Neural cell (in vitro differentiated cells): ENCODE data around the gene ZNF821. TPM values are rescaled to one million over a fixed set of nuclear protein-coding genes. Genes with fewer than 3 reads are reported as not detected.

Experiments used
- H2AFZ ChIP-seq: fragments of 200-600, 300-800 bp; sonication (generic), shearing (Covaris generic); 2 replicates; pipeline ENCODE4 v1.6.0; 2014; ENCODE audit warnings: low read depth, mild to moderate bottlenecking, antibody characterized with exemption, low read length, moderate library complexity
- H3F3A ChIP-seq: fragments of 200-600 bp; shearing (Covaris generic); 2 replicates; pipeline ENCODE4 v1.6.1; 2016; ENCODE audit warnings: mild to moderate bottlenecking, moderate library complexity, mixed read lengths, antibody characterized with exemption, low read length; ENCODE audit not compliant: insufficient read depth, poor library complexity, severe bottlenecking
- H3K27ac ChIP-seq: fragments of 200-600, 300-800 bp; sonication (generic), shearing (Covaris generic); 2 replicates; pipeline ENCODE4 v1.5.1; 2014; ENCODE audit warnings: mild to moderate bottlenecking, low read length, moderate library complexity
- H3K27me3 ChIP-seq: fragments of 300-800, 200-600 bp; sonication (generic), shearing (Covaris generic); 2 replicates; pipeline ENCODE4 v1.6.0; 2014; ENCODE audit warnings: mild to moderate bottlenecking, low read depth, low read length, moderate library complexity; ENCODE audit not compliant: insufficient read depth
- H3K36me3 ChIP-seq: fragments of 300-800, 200-600 bp; sonication (generic), shearing (Covaris generic); 2 replicates; pipeline ENCODE4 v1.5.1; 2014; ENCODE audit warnings: mild to moderate bottlenecking, antibody characterized with exemption, low read length, moderate library complexity; ENCODE audit not compliant: insufficient read depth
- H3K4me2 ChIP-seq: fragments of 300-800, 200-600 bp; sonication (generic), shearing (Covaris generic); 2 replicates; pipeline ENCODE4 v1.6.0; 2014; ENCODE audit warnings: mild to moderate bottlenecking, low read length
- H3K4me3 ChIP-seq: fragments of 300-800, 200-600 bp; sonication (generic), shearing (Covaris generic); 2 replicates; pipeline ENCODE4 v1.5.1; 2014; ENCODE audit warnings: mild to moderate bottlenecking, low read length, moderate library complexity
- H3K79me2 ChIP-seq: fragments of 200-600 bp; shearing (Covaris generic); replicated peaks from 2 replicates; pipeline ENCODE4 v1.6.0; 2014; ENCODE audit warnings: mild to moderate bottlenecking, low read length, moderate library complexity; ENCODE audit not compliant: insufficient read depth
- H3K9ac ChIP-seq: fragments of 300-800, 200-600 bp; sonication (generic), shearing (Covaris generic); 2 replicates; pipeline ENCODE4 v1.6.1; 2016; ENCODE audit warnings: mild to moderate bottlenecking, low read length, mixed read lengths
- H3K9me2 ChIP-seq: fragments of 200-600 bp; shearing (Covaris generic); 2 replicates; pipeline ENCODE4 v1.6.1; 2016; ENCODE audit warnings: mild to moderate bottlenecking, low read length, mixed read lengths; ENCODE audit not compliant: insufficient read depth
- H3K9me3 ChIP-seq: fragments of 200-600, 300-800 bp; sonication (generic), shearing (Covaris generic); 2 replicates; pipeline ENCODE4 v1.6.1; 2016; ENCODE audit warnings: mild to moderate bottlenecking, mixed run types, low read length, moderate library complexity, mixed read lengths
- H4K20me1 ChIP-seq: fragments of 200-600 bp; shearing (Covaris generic); 2 replicates; pipeline ENCODE4 v1.6.1; 2016; ENCODE audit warnings: mild to moderate bottlenecking, mixed run types; ENCODE audit not compliant: insufficient read depth
- EP300 ChIP-seq: fragments of 450-650 bp; conservative IDR thresholded peaks from 2 replicates; pipeline ENCODE4 v1.6.1; 2014; ENCODE audit warnings: antibody characterized with exemption, mild to moderate bottlenecking, moderate library complexity; ENCODE audit not compliant: poor library complexity, severe bottlenecking
- EZH2 ChIP-seq: fragments of 200-600, 300-800 bp; shearing (Covaris generic), sonication (generic); IDR thresholded peaks from 2 replicates; pipeline ENCODE4 v1.6.1; 2014; ENCODE audit warnings: antibody characterized with exemption, low read length, borderline replicate concordance, mild to moderate bottlenecking; ENCODE audit not compliant: insufficient read depth, poor library complexity, severe bottlenecking
- MXI1 ChIP-seq: fragments of 450-650 bp; conservative IDR thresholded peaks from 2 replicates; pipeline ENCODE4 v1.6.1; 2014; ENCODE audit warnings: antibody characterized with exemption, mild to moderate bottlenecking; ENCODE audit not compliant: poor library complexity, severe bottlenecking
- POLR2AphosphoS5 ChIP-seq: IDR thresholded peaks from 2 replicates; pipeline ENCODE4 v1.6.1; 2012
- RAD21 ChIP-seq: fragments of 450-650 bp; conservative IDR thresholded peaks from 2 replicates; pipeline ENCODE4 v1.6.1; 2014; ENCODE audit warnings: antibody characterized with exemption, mild to moderate bottlenecking, moderate library complexity
- SMC3 ChIP-seq: fragments of 450-650 bp; conservative IDR thresholded peaks from 2 replicates; pipeline ENCODE4 v1.6.1; 2014; ENCODE audit warnings: antibody characterized with exemption, mild to moderate bottlenecking, moderate library complexity; ENCODE audit not compliant: poor library complexity
- TAF1 ChIP-seq: IDR thresholded peaks from 2 replicates; pipeline ENCODE4 v1.6.1; 2012; ENCODE audit warnings: low read depth
- polyA plus RNA-seq: library from polyadenylated mRNA; depleted of rRNA; stranded (reverse); fragments of >200 nt; gene quantifications from 2 replicates; pipeline ENCODE4 v1.2.3, GENCODE V29; 2014
- TF ChIP-seq, protein P1 (sequence below): fragments of 450-650 bp; IDR thresholded peaks from 2 replicates; pipeline ENCODE4 v1.5.1; 2014; ENCODE audit warnings: antibody characterized with exemption, mild to moderate bottlenecking, moderate library complexity; ENCODE audit not compliant: poor library complexity, severe bottlenecking
- TF ChIP-seq, protein P2 (sequence below): IDR thresholded peaks from 2 replicates; pipeline ENCODE4 v1.6.1; 2012; ENCODE audit warnings: borderline replicate concordance

Gene ZNF821
- polyA plus RNA-seq, 1 donor from 2014 or later, result 128 TPM

DNA sequence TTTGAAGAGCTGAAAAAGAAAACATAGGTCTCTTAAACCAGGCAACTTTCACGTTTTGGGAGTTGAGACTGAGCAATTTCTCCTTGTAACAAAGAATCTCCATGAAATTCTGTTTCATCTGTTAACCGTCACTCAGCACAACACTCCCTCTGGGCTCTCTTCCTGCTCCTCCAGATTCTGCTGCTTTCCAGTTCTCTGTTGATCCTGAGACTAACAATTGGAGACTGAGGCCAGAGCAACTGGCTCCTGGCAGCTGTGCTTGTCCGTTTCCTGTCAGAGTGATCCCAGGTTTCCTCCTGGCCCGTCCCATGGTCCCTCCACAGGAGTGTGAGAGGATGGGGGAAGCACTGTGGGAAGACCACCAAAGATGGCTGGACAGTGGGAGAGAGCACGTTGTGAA, 43.8 kb upstream of the ZNF821 start:
- peaks cover 12% of the 10 kb centered on the region for H3K79me2 ChIP-seq

DNA sequence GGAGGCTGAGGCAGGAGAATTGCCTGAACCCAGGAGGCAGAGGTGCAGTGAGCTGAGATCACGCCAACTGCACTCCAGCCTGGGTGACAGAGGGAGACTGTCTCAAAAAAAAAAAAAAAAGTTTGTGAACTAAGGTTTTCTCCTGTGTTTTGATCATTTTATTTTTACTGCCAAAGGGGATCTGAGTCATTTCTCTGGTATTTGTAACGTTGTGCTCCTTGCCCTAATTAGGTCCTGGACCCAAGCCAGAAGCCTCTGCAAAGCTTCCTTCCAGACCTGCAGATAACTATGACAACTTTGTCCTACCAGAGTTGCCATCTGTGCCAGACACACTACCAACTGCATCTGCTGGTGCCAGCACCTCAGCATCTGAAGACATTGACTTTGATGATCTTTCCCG, 43.4 kb upstream of the ZNF821 start:
- H3K4me2 ChIP-seq, result no peak overlapping the region
- H3F3A ChIP-seq, result no peaks in the 10 kb centered on the region
- H3K9ac ChIP-seq, result no peak overlapping the region
- peaks cover 12% of the 10 kb centered on the region for H3K79me2 ChIP-seq
- H3K9me3 ChIP-seq, result no peaks in the 10 kb centered on the region
- H2AFZ ChIP-seq, result no peak overlapping the region
- no peaks in the 10 kb centered on the region for H3K9me2 ChIP-seq
- H3K27ac ChIP-seq, result no peak overlapping the region
- no peaks in the 10 kb centered on the region for H4K20me1 ChIP-seq
- TF ChIP-seq TAF1, result no peak
- no peak for TF ChIP-seq MXI1
- no peak for TF ChIP-seq RAD21
- TF ChIP-seq SMC3, result no peak
- TF ChIP-seq, protein P1, sequence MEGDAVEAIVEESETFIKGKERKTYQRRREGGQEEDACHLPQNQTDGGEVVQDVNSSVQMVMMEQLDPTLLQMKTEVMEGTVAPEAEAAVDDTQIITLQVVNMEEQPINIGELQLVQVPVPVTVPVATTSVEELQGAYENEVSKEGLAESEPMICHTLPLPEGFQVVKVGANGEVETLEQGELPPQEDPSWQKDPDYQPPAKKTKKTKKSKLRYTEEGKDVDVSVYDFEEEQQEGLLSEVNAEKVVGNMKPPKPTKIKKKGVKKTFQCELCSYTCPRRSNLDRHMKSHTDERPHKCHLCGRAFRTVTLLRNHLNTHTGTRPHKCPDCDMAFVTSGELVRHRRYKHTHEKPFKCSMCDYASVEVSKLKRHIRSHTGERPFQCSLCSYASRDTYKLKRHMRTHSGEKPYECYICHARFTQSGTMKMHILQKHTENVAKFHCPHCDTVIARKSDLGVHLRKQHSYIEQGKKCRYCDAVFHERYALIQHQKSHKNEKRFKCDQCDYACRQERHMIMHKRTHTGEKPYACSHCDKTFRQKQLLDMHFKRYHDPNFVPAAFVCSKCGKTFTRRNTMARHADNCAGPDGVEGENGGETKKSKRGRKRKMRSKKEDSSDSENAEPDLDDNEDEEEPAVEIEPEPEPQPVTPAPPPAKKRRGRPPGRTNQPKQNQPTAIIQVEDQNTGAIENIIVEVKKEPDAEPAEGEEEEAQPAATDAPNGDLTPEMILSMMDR, result no peak
- no peak for TF ChIP-seq EP300
- TF ChIP-seq, protein P2, sequence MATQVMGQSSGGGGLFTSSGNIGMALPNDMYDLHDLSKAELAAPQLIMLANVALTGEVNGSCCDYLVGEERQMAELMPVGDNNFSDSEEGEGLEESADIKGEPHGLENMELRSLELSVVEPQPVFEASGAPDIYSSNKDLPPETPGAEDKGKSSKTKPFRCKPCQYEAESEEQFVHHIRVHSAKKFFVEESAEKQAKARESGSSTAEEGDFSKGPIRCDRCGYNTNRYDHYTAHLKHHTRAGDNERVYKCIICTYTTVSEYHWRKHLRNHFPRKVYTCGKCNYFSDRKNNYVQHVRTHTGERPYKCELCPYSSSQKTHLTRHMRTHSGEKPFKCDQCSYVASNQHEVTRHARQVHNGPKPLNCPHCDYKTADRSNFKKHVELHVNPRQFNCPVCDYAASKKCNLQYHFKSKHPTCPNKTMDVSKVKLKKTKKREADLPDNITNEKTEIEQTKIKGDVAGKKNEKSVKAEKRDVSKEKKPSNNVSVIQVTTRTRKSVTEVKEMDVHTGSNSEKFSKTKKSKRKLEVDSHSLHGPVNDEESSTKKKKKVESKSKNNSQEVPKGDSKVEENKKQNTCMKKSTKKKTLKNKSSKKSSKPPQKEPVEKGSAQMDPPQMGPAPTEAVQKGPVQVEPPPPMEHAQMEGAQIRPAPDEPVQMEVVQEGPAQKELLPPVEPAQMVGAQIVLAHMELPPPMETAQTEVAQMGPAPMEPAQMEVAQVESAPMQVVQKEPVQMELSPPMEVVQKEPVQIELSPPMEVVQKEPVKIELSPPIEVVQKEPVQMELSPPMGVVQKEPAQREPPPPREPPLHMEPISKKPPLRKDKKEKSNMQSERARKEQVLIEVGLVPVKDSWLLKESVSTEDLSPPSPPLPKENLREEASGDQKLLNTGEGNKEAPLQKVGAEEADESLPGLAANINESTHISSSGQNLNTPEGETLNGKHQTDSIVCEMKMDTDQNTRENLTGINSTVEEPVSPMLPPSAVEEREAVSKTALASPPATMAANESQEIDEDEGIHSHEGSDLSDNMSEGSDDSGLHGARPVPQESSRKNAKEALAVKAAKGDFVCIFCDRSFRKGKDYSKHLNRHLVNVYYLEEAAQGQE, result no peak
- no peak for TF ChIP-seq POLR2AphosphoS5
- no peak for TF ChIP-seq EZH2
- H3K4me3 ChIP-seq, result no peak overlapping the region
- no peaks in the 10 kb centered on the region for H3K27me3 ChIP-seq
- H3K36me3 ChIP-seq, result peaks cover 8% of the 10 kb centered on the region

More for the DNA sequence above, 43.8 kb upstream of the ZNF821 start:
- Histone ChIP-seq H3K27ac (no peak overlapping the region), H3K4me3 (no peak overlapping the region), H3K9me2 (no peaks in the 10 kb centered on the region), H3K27me3 (no peaks in the 10 kb centered on the region), H3K36me3 (peaks cover 5% of the 10 kb centered on the region), H4K20me1 (no peaks in the 10 kb centered on the region), H3K9me3 (no peaks in the 10 kb centered on the region), H3K4me2 (no peak overlapping the region), H2AFZ (no peak overlapping the region), H3K9ac (no peak overlapping the region), H3F3A (no peaks in the 10 kb centered on the region)
- TF ChIP-seq EP300 (no peak), POLR2AphosphoS5 (no peak), SMC3 (no peak), MXI1 (no peak)
- TF ChIP-seq, protein P2, result no peak
